HepG2 (cell line): ENCODE data around the gene HABP4. TPM values are rescaled to one million over a fixed set of nuclear protein-coding genes. Genes with fewer than 3 reads are reported as not detected.

Experiments
- ATAC-seq: fragments of 200-7000 bp; cut with Tn5 transposase; 3 replicates; pipeline ENCODE4 v1.9.1; 2020; ENCODE audit warnings: mild to moderate bottlenecking, moderate library complexity
- BruUV-seq: library from RNA; stranded (reverse); fragments of 400-500 nt; replicated peaks from 2 replicates; lab custom pipeline; 2021; lab: Mats Ljungman, UMichigan
- CTCF ChIA-PET: fragments of 300-600 bp; formaldehyde crosslinking; extraction: SDS; loops from one replicate; lab custom pipeline; 2021; ENCODE audit warnings: low total read pairs, inconsistent platforms, low intra/inter-chr PET ratio; lab: Yijun Ruan, JAX
- POLR2A ChIA-PET: fragments of 350-600 bp; sonication (Branson Sonifier 250); formaldehyde crosslinking; loops from one replicate; lab custom pipeline; 2020; ENCODE audit warnings: antibody characterized with exemption, inconsistent platforms; lab: Yijun Ruan, JAX
- DNase-seq: peaks from one replicate; pipeline ENCODE4 v3.0.0-alpha.2; 2015; ENCODE audit warnings: low spot score
- FAIRE-seq: peaks from 3 replicates; lab custom pipeline; 2011; peaks lifted over from hg19 to GRCh38; lab: Jason Lieb, UNC
- H2AFZ ChIP-seq: one replicate; pipeline ENCODE4 v1.6.1; 2011; ENCODE audit warnings: low read length, inconsistent platforms
- H3K27ac ChIP-seq: fragments of 300-600 bp; 3 replicates; pipeline ENCODE4 v1.8.0; 2011; ENCODE audit warnings: mixed run types, mild to moderate bottlenecking, mixed read lengths, low read length, inconsistent platforms; ENCODE audit not compliant: insufficient read depth; ENCODE audit errors: extremely low read length
- H3K27me3 ChIP-seq, 2 experiments: fragments of 200-600 bp in 1 of 2; 2 replicates in 1 of 2; 3 replicates in 1 of 2; pipeline versions ENCODE4 v1.6.0 to v1.8.0; 2011; ENCODE audit warnings: low read length in 2 of 2, mild to moderate bottlenecking in 2 of 2, moderate library complexity in 2 of 2, inconsistent platforms in 1 of 2; ENCODE audit not compliant: insufficient read depth in 2 of 2, control insufficient read depth in 1 of 2
- H3K36me3 ChIP-seq, 2 experiments: fragments of 200-600 bp in 1 of 2; replicated peaks in 1 of 2; 2 replicates in 1 of 2; 3 replicates in 1 of 2; pipeline versions ENCODE4 v1.5.1 to v1.8.0; 2011; ENCODE audit warnings: low read length in 2 of 2, inconsistent platforms in 1 of 2; ENCODE audit not compliant: insufficient read depth in 2 of 2, control insufficient read depth in 1 of 2
- H3K4me1 ChIP-seq: 2 replicates; pipeline ENCODE4 v1.5.1; 2012; ENCODE audit warnings: low read length, inconsistent platforms; ENCODE audit not compliant: insufficient read depth
- H3K4me2 ChIP-seq: 2 replicates; pipeline ENCODE4 v1.6.0; 2011; ENCODE audit warnings: low read depth, low read length, inconsistent platforms
- H3K4me3 ChIP-seq, 3 experiments: fragments of 200-600 bp in 1 of 3; sonication (generic), shearing (Covaris generic) in 1 of 3; replicated peaks in 1 of 3; 2 replicates each; pipeline ENCODE4 v1.5.1; 2011 to 2016; ENCODE audit warnings: low read length in 3 of 3, inconsistent platforms in 2 of 3, low read depth in 2 of 3, mild to moderate bottlenecking in 2 of 3, control low read depth in 1 of 3, mixed read lengths in 1 of 3; ENCODE audit not compliant: insufficient read depth in 1 of 3
- H3K79me2 ChIP-seq: one replicate; pipeline ENCODE4 v1.6.1; 2011; ENCODE audit warnings: low read length, inconsistent platforms; ENCODE audit not compliant: insufficient read depth
- H3K9ac ChIP-seq: 2 replicates; pipeline ENCODE4 v1.6.0; 2011; ENCODE audit warnings: mild to moderate bottlenecking, low read depth, low read length, inconsistent platforms; ENCODE audit not compliant: insufficient read depth
- H3K9me3 ChIP-seq: 2 replicates; pipeline ENCODE4 v1.5.1; 2012; ENCODE audit warnings: mild to moderate bottlenecking, low read length
- H4K20me1 ChIP-seq: 2 replicates; pipeline ENCODE4 v1.6.0; 2011; ENCODE audit warnings: inconsistent platforms, mild to moderate bottlenecking, low read length, moderate library complexity; ENCODE audit not compliant: insufficient read depth
- BATF2 ChIP-seq: sonication (generic); formaldehyde crosslinking; IDR thresholded peaks from 2 replicates; pipeline ENCODE4 v1.8.0; 2022; ENCODE audit warnings: mild to moderate bottlenecking, missing genetic modification reagents, moderate library complexity
- CBX5 ChIP-seq: sonication (generic); formaldehyde crosslinking; IDR thresholded peaks from 2 replicates; pipeline ENCODE4 v1.4.0; 2020; ENCODE audit warnings: missing genetic modification reagents, borderline replicate concordance
- CEBPZ ChIP-seq: IDR thresholded peaks from 2 replicates; pipeline ENCODE4 v1.6.1; 2012; ENCODE audit warnings: low read length, improper control_type of control experiment
- ERF ChIP-seq: IDR thresholded peaks from 2 replicates; pipeline ENCODE4 v1.6.1; 2018; ENCODE audit warnings: missing biosample characterization, missing genetic modification reagents
- HIVEP1 ChIP-seq: sonication (generic); formaldehyde crosslinking; IDR thresholded peaks from 2 replicates; pipeline ENCODE4 v1.4.0; 2020; ENCODE audit warnings: mild to moderate bottlenecking, missing genetic modification reagents
- HNRNPK ChIP-seq: fragments of 200-400 bp; formaldehyde crosslinking; IDR thresholded peaks from 2 replicates; pipeline ENCODE4 v1.6.1; 2018; ENCODE audit warnings: low read length, low read depth, moderate library complexity, mild to moderate bottlenecking; ENCODE audit not compliant: poor library complexity, severe bottlenecking
- MIER2 ChIP-seq: IDR thresholded peaks from 2 replicates; pipeline ENCODE4 v1.6.1; 2016; ENCODE audit warnings: missing biosample characterization, missing genetic modification reagents
- SP140L ChIP-seq: sonication (generic); formaldehyde crosslinking; IDR thresholded peaks from 2 replicates; pipeline ENCODE4 v1.4.0; 2020; ENCODE audit warnings: missing genetic modification reagents, borderline replicate concordance
- XBP1 ChIP-seq: sonication (generic); formaldehyde crosslinking; IDR thresholded peaks from 2 replicates; pipeline ENCODE4 v1.5.0; 2020; ENCODE audit warnings: missing genetic modification reagents
- ZNF580 ChIP-seq: IDR thresholded peaks from 2 replicates; pipeline ENCODE4 v1.6.1; 2016; ENCODE audit warnings: low read depth, borderline replicate concordance
- ZNF615 ChIP-seq: sonication (generic); formaldehyde crosslinking; IDR thresholded peaks from 2 replicates; pipeline ENCODE4 v1.5.0; 2020; ENCODE audit warnings: mild to moderate bottlenecking, missing genetic modification reagents, borderline replicate concordance
- WGBS: methylation state at CpG from one replicate; pipeline ENCODE4 v1.1.6; 2017; ENCODE audit warnings: low lambda C conversion rate; 5-methylcytosine and 5-hydroxymethylcytosine counted together
- in situ Hi-C: cut with HindIII; loops from 2 replicates; pipeline ENCODE4 v1.10.0; 2017; ENCODE audit warnings: low pct_unique_long_range_greater_than_20kb; ENCODE audit not compliant: extremely low pct_ligation_motif_present
- intact Hi-C: fragments of 100-400 bp; cut with micrococcal nuclease; formaldehyde crosslinking; loops from one replicate; pipeline ENCODE4 v1.10.0; 2022; ENCODE audit not compliant: unreplicated experiment
- polyA plus RNA-seq, 8 experiments: library from polyadenylated mRNA; depleted of rRNA in 3 of 8; stranded (reverse) in 7 of 8; unstranded in 1 of 8; fragments of >200 nt; fragmentation: Illumina TruSeq in 4 of 8; extraction: Trizol in 4 of 8; gene quantifications; 2 replicates each; pipeline versions ENCODE4 v1.2.1 to v1.2.3, GENCODE V29; 2011 to 2016; ENCODE audit warnings: low read depth in 4 of 8, missing spikeins in 1 of 8, mixed read lengths in 1 of 8; ENCODE audit not compliant: insufficient read depth in 1 of 8
- total RNA-seq, 5 experiments: library from RNA; depleted of rRNA; stranded (reverse); fragments of >200 nt; fragmentation: Illumina TruSeq; extraction: Trizol; gene quantifications; 2 replicates each; pipeline ENCODE4 v1.2.3, GENCODE V29; 2016; ENCODE audit warnings: low read depth in 1 of 5
- TF ChIP-seq, protein P1 (sequence below): sonication (generic); formaldehyde crosslinking; conservative IDR thresholded peaks from 2 replicates; pipeline ENCODE4 v1.8.0; 2022; ENCODE audit warnings: missing genetic modification reagents

HABP4 gene
- total and polyA plus RNA-seq, 2 of the 13 experiments (the other 11 are each of a cell fraction or from before 2014, with no cell fraction given): 14.3 to 26.6 TPM

- H3K79me2 ChIP-seq: no peaks in the 10 kb centered on the region
- peaks cover 45% of the 10 kb centered on the region for H3K4me1 ChIP-seq
- no TSS peak for BruUV-seq
- H3K27ac ChIP-seq: peak overlapping the region; percentile 34
- FAIRE-seq (peak; percentile 72), DNase-seq (no peak), ATAC-seq (no peak)
- peak overlapping the region; percentile 66 for H3K4me2 ChIP-seq
- intact Hi-C loops (no loop called here), in situ Hi-C loops (no loop called here)
- peak overlapping the region; percentile 58 for H3K9ac ChIP-seq
- H3K4me3 ChIP-seq: peak overlapping the region; percentile 34 to 55 (median 45)
- no peaks in the 10 kb centered on the region for H4K20me1 ChIP-seq
- H3K9me3 ChIP-seq: no peaks in the 10 kb centered on the region
- TF ChIP-seq BATF2 (CRISPR knock-in tag): 0 out of 2 replicates have a peak, but pooled peaks have one; percentile 20
- no peak for TF ChIP-seq CBX5 (CRISPR knock-in tag)
- 0 out of 2 replicates have a peak, but pooled peaks have one; percentile 6 for TF ChIP-seq ERF (CRISPR knock-in tag)
- TF ChIP-seq XBP1 (CRISPR knock-in tag): no peak
- no peak for TF ChIP-seq SP140L
- TF ChIP-seq HIVEP1 (CRISPR knock-in tag): no peak
- peak; percentile 3; the same call in 1 of the 2 replicates for TF ChIP-seq ZNF580
- ChIA-PET CTCF (no interaction called here), POLR2A (interaction anchor here (0.9 to 1.9 kb wide), 6 partner anchors 11 to 67 kb away, joined by 3 to 8 read pairs (median 4); partner anchors contain the start of genes HABP4 and SLC35D2)
- peak overlapping the region; percentile 73 for H2AFZ ChIP-seq
- no peaks in the 10 kb centered on the region for H3K27me3 ChIP-seq
- no peaks in the 10 kb centered on the region for H3K36me3 ChIP-seq
- 18% methylated on average over 6 of the region's 6 CpGs for WGBS
Measured at GRCh38 chr9:96423985-96424336, 26.0 kb upstream of the HABP4 start.

GRCh38 chr9:96425500-96426169 is 24.3 kb upstream of the HABP4 start:
- ChIA-PET CTCF (no interaction called here), POLR2A (interaction anchor here (1.2 kb wide), 1 partner anchor 11 kb away, joined by 3 read pairs; no protein-coding TSS in a partner anchor)
- no peak overlapping the region for H3K4me2 ChIP-seq
- no peak overlapping the region for H3K4me3 ChIP-seq
- H2AFZ ChIP-seq: no peak overlapping the region
- DNase-seq (no peak), FAIRE-seq (peak; percentile 15), ATAC-seq (no peak)
- no peaks in the 10 kb centered on the region for H3K27me3 ChIP-seq
- no peaks in the 10 kb centered on the region for H3K9me3 ChIP-seq
- no peak overlapping the region for H3K9ac ChIP-seq
- no peak overlapping the region for H3K27ac ChIP-seq
- H4K20me1 ChIP-seq: no peaks in the 10 kb centered on the region
- no peaks in the 10 kb centered on the region for H3K36me3 ChIP-seq
- peaks cover 48% of the 10 kb centered on the region for H3K4me1 ChIP-seq
- in situ Hi-C loops: no loop called here
- 89% methylated on average over 4 of the region's 4 CpGs for WGBS
- H3K79me2 ChIP-seq: no peaks in the 10 kb centered on the region
- intact Hi-C loops: no loop called here
- BruUV-seq: no TSS peak
- no peak for TF ChIP-seq HNRNPK
- TF ChIP-seq, protein P1, sequence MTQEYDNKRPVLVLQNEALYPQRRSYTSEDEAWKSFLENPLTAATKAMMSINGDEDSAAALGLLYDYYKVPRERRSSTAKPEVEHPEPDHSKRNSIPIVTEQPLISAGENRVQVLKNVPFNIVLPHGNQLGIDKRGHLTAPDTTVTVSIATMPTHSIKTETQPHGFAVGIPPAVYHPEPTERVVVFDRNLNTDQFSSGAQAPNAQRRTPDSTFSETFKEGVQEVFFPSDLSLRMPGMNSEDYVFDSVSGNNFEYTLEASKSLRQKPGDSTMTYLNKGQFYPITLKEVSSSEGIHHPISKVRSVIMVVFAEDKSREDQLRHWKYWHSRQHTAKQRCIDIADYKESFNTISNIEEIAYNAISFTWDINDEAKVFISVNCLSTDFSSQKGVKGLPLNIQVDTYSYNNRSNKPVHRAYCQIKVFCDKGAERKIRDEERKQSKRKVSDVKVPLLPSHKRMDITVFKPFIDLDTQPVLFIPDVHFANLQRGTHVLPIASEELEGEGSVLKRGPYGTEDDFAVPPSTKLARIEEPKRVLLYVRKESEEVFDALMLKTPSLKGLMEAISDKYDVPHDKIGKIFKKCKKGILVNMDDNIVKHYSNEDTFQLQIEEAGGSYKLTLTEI (CRISPR knock-in tag): no peak
- TF ChIP-seq CEBPZ: no peak
- TF ChIP-seq ZNF615 (CRISPR knock-in tag): no peak
- TF ChIP-seq MIER2 (CRISPR knock-in tag): no peak
